Psoas muscle (tissue), 8 donors: Measurements from ENCODE around the gene NLRP14. TPM values are rescaled to one million over a fixed set of nuclear protein-coding genes. Genes with fewer than 3 reads are reported as not detected.

Experiments
- ATAC-seq, 4 donors: fragments of 200-7000 bp; cut with Tn5 transposase; one replicate each; pipeline ENCODE4 v1.9.1; 2020; ENCODE audit warnings: moderate library complexity in 3 of 4, mild to moderate bottlenecking in 2 of 4
- DNase-seq, 2 donors: peaks; one replicate each; pipeline ENCODE4 v3.0.0-alpha.2; 2020
- H3K27ac ChIP-seq: fragments of 200-600 bp; one replicate; pipeline ENCODE4 v1.8.0; 2022
- H3K27me3 ChIP-seq, 3 donors: fragments of 200-600 bp in 1 of 3; one replicate each; pipeline versions ENCODE4 v1.6.1 to v1.8.0; 2013 to 2022; ENCODE audit warnings: low read length in 2 of 3, mild to moderate bottlenecking in 2 of 3, moderate library complexity in 1 of 3; ENCODE audit not compliant: insufficient read depth in 3 of 3
- H3K36me3 ChIP-seq, 2 donors: fragments of 200-600 bp in 1 of 2; one replicate each; pipeline versions ENCODE4 v1.6.1 to v1.8.0; 2013 to 2022; ENCODE audit warnings: low read depth in 1 of 2, mild to moderate bottlenecking in 1 of 2, moderate library complexity in 1 of 2; ENCODE audit not compliant: insufficient read depth in 1 of 2
- H3K4me1 ChIP-seq: fragments of 200-600 bp; one replicate; pipeline ENCODE4 v1.8.0; 2022
- H3K4me3 ChIP-seq: fragments of 200-600 bp; one replicate; pipeline ENCODE4 v1.8.0; 2022; ENCODE audit warnings: mild to moderate bottlenecking
- H3K9me3 ChIP-seq: fragments of 200-600 bp; one replicate; pipeline ENCODE4 v1.8.0; 2022
- WGBS, 3 donors: extraction: QIAGEN DNeasy Blood & Tissue Kit; methylation state at CpG; one replicate each; pipeline versions ENCODE4 v1.1.6 to v1.1.7; 2013; 5-methylcytosine and 5-hydroxymethylcytosine counted together
- intact Hi-C, 2 donors: fragments of 100-400 bp; cut with DNase I; formaldehyde crosslinking; loops; one replicate each; pipeline versions ENCODE4 v1.11.0 to v1.14.2; 2022
- polyA plus RNA-seq, 3 donors: library from polyadenylated mRNA; stranded (reverse); fragments of 200-250 nt; gene quantifications; one replicate each; pipeline ENCODE4 v1.2.3, GENCODE V29; 2013
- total RNA-seq, 4 donors: library from RNA; stranded (reverse); fragmentation: NEBNext Ultra II Directional in 2 of 4; extraction: Animal tissue kit (Norgen Biotek cat#: 25700) in 2 of 4; gene quantifications; one replicate each; pipeline versions ENCODE4 v1.2.1 to v1.2.4, GENCODE V29; 2021 to 2023
- TF ChIP-seq, protein P1 (sequence below): fragments of 200-600 bp; IDR thresholded peaks from one replicate; pipeline ENCODE4 v1.8.0; 2022; ENCODE audit warnings: antibody characterized with exemption
- donor health status: healthy with polysubstance abuse.
- donor health status: DM: no; HTN: no; CAD: no; lungs with moderate emphysema.
- donor health status: Bipolar disorder and iron deficiency.
- donor health status: healthy.
- donor health status: DM: yes; HTN: yes; CAD: no.
- donor health status: DM: no; HTN: no; CAD: no.
- donor health status: DM: no; HTN: no; CAD: no.
- donor health status: DM: yes; HTN: yes; CAD: no.

The NLRP14 gene
- total and polyA plus RNA-seq, 7 donors, result 0.06 TPM; not detected in 6

DNA sequence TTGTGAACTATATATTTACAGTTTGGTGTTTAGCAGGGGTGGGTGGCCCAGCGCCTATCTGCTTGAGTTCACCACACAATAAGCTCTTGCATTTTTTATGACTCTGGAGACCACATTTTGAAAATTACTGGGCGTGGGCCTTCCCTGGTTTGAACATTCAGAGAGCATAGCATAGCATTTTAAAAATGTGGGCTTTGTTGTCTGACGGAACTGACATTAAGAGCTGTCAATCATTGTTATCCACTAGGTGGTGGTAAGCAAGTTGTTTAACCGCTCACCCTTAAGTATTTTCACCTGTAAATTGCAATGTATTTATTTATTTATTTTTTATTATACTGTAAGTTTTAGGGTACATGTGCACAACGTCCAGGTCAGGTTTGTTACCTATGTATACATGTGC, 1.0 kb downstream of the NLRP14 start:
- no peaks in the 10 kb centered on the region for H3K9me3 ChIP-seq
- ATAC-seq, result no peak
- no peak overlapping the region for H3K27ac ChIP-seq
- intact Hi-C loops, result no loop called here
- H3K4me3 ChIP-seq, result no peak overlapping the region
- H3K4me1 ChIP-seq, result peaks cover 3% of the 10 kb centered on the region
- H3K36me3 ChIP-seq, result no peaks in the 10 kb centered on the region
- peaks cover 0 to 2% (median 0%) of the 10 kb centered on the region in 3 donors for H3K27me3 ChIP-seq
- no peak for DNase-seq
- TF ChIP-seq, protein P1, sequence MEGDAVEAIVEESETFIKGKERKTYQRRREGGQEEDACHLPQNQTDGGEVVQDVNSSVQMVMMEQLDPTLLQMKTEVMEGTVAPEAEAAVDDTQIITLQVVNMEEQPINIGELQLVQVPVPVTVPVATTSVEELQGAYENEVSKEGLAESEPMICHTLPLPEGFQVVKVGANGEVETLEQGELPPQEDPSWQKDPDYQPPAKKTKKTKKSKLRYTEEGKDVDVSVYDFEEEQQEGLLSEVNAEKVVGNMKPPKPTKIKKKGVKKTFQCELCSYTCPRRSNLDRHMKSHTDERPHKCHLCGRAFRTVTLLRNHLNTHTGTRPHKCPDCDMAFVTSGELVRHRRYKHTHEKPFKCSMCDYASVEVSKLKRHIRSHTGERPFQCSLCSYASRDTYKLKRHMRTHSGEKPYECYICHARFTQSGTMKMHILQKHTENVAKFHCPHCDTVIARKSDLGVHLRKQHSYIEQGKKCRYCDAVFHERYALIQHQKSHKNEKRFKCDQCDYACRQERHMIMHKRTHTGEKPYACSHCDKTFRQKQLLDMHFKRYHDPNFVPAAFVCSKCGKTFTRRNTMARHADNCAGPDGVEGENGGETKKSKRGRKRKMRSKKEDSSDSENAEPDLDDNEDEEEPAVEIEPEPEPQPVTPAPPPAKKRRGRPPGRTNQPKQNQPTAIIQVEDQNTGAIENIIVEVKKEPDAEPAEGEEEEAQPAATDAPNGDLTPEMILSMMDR, result no peak
- 91 to 96% (median 93%) methylated on average over 5 of the region's 5 CpGs for WGBS, 3 donors

DNA sequence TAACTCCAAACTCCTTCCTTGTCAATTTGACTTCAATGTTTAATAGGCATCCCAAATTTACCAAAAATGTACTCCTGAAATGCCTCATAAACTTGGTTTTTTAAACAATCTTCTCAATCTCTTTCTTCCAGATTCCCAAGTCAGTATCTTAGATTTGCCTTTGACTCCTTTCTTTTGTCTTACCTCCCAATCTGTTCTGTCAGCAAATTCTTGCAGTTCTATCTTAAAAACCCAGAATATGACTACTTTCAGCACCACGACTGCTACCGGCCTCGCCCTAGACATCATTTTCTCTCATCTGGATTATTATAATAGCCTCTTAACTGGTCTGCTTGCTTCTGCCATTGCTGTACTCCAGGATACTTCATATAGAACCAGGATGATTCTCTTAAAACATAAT, 7.9 kb downstream of the NLRP14 start:
- TF ChIP-seq, protein P1, result no peak
- DNase-seq, result no peak
- no peaks in the 10 kb centered on the region for H3K4me1 ChIP-seq
- H3K4me3 ChIP-seq, result no peak overlapping the region
- no peak for ATAC-seq
- H3K27ac ChIP-seq, result no peak overlapping the region
- H3K9me3 ChIP-seq, result no peaks in the 10 kb centered on the region
- intact Hi-C loops, result no loop called here
- H3K27me3 ChIP-seq, result no peaks in the 10 kb centered on the region
- H3K36me3 ChIP-seq, result no peaks in the 10 kb centered on the region
- 85 to 90% (median 85%) methylated on average over 3 of the region's 3 CpGs for WGBS, 3 donors

DNA sequence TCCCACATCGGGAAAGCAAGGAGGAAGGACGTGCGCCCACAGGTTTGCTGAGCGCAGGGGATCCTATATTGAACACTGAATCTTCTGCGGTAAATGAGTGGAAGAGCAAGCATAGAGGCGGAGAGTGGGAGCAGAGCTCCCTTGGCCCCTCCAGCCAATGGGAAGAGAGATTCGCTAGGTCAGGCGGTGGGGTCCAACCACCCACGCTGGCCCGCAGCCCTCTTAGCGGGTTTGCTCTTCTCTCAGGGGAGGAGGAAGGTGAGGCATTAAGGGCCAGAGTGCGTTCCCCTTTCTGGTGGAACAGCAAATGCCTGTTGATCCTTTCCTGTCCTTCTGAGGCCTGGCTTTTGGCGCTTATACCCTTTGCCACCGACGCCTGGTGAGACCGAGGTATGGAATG, 10.6 kb downstream of the NLRP14 start:
- TF ChIP-seq, protein P1, result no peak
- Histone ChIP-seq H3K9me3 (no peaks in the 10 kb centered on the region), H3K4me1 (no peaks in the 10 kb centered on the region), H3K4me3 (no peak overlapping the region), H3K27me3 (no peaks in the 10 kb centered on the region), H3K27ac (no peak overlapping the region), H3K36me3 (no peaks in the 10 kb centered on the region)
- DNase-seq (no peak), ATAC-seq (no peak)
- intact Hi-C loops, result no loop called here
- 87 to 92% (median 87%) methylated on average over 16 of the region's 16 CpGs for WGBS, 3 donors

DNA sequence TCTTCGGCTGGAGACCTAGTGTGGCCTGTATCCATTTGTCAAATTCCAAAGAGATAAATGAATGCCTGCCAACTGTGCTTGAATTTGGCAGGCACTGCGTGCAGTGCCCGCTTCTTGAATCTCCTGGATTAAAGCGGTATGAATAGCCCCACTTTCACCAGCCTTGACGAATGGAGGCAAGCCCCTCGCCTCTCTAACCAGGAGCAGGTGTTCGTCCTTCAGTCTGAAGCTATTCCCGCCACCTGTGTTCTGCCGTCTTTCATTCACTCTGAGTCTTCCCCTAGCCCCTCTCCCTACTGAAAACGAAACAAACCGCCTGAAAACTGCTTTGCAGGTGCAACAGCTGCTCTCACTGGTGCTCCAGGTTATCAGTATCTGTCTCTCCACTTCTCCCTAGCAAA, 11.2 kb downstream of the NLRP14 start:
- no peak for DNase-seq
- ATAC-seq, result no peak
- intact Hi-C loops, result no loop called here
- no peaks in the 10 kb centered on the region for H3K9me3 ChIP-seq
- no peak overlapping the region for H3K4me3 ChIP-seq
- TF ChIP-seq, protein P1, result no peak
- H3K36me3 ChIP-seq, result no peaks in the 10 kb centered on the region
- WGBS, 3 donors, result 19 to 28% (median 21%) methylated on average over 11 of the region's 11 CpGs
- H3K27me3 ChIP-seq, result no peaks in the 10 kb centered on the region
- no peaks in the 10 kb centered on the region for H3K4me1 ChIP-seq
- no peak overlapping the region for H3K27ac ChIP-seq

DNA sequence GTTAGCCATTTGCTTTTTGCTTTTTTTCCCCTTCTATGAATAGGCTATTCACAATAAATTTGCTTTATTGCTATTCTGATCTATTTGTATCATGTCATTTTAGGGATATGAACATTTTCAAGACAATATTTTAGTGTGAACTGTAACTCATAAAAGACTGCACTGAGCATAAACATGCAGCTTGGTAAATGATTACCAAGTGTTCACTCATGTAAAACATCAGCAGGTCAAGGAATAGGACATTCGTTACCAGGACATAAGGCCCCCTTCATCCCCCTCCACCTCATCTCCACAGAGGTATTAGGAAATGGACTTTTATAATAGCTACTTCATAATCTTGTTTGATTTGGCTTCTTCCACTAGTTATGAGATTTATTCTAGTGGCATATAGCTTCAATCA, 12.4 kb downstream of the NLRP14 start:
- Histone ChIP-seq H3K27me3 (no peaks in the 10 kb centered on the region), H3K4me1 (no peaks in the 10 kb centered on the region), H3K9me3 (no peaks in the 10 kb centered on the region), H3K36me3 (no peaks in the 10 kb centered on the region), H3K4me3 (no peak overlapping the region), H3K27ac (no peak overlapping the region)
- intact Hi-C loops, result no loop called here
- 0 to 44% (median 42%) methylated on average over 1 of the region's 1 CpG for WGBS, 3 donors
- no peak for DNase-seq
- TF ChIP-seq, protein P1, result no peak
- no peak for ATAC-seq
